Suppressor macrophage treated with lipopolysaccharide for 1 hour (primary cell): ENCODE results near the gene MTERF4.

Experiments used
- DNase-seq, 3 donors: peaks; one replicate each; pipeline ENCODE4 v3.0.0-alpha.2; 2020 to 2022

The MTERF4 gene

GRCh38 chr2:241048149-241048948 is 53.7 kb downstream of the MTERF4 start:
- no peak for DNase-seq

GRCh38 chr2:241047253-241048010 is 54.7 kb downstream of the MTERF4 start:
- DNase-seq: no peak
